ENCODE measurements around the gene DST.
"Not testable (repeated sequence)": the region's sequence is repeated elsewhere in the genome, so short reads cannot be mapped to it uniquely, and the experiment has no call there.

DST gene

GRCh38 chr6:56510984-56511531, 131.6 kb downstream of the DST start:
- no peak for FAIRE-seq

DNA sequence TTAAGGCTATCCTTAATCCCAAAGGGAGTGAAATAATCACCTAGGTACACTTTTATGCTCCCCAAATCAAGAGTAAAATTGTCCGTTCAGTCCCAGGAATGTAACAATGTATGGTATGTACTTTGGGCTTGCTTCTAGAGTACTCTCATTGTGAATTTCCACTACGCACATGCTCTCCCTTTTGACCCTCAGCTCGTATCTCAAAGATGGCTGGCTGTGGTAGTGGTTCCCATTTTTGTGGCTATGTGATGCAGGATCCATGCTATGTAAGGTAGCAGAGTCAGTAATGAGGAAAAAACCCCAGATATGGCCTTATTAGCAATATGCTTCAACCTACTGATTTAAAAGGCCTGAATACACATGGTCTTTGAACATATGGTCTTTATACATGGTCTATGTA, 133.7 kb downstream of the DST start:
- FAIRE-seq: no peak

DNA sequence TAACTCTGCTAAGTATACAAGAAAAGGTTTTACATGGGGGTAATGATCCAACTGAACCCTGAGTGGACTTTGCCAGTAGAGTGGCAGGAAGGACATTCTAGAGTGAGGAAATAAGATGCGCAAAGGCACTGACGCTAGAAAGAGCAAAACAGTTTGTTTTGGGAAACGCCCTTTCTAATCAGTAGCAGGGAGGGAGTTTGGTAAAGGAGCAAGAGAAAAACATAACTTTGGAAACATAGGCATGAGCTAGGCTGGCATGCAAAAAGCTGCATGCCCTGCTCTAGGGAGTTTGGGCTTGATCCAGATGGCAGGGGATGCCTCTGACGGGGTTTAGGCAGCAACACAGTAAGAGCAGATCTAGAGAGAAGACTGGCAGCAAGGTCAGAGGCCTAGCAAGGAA, 135.2 kb downstream of the DST start:
- FAIRE-seq: no peak

- FAIRE-seq: no peak
Measured at GRCh38 chr6:56505512-56506260, 137.0 kb downstream of the DST start.

DNA sequence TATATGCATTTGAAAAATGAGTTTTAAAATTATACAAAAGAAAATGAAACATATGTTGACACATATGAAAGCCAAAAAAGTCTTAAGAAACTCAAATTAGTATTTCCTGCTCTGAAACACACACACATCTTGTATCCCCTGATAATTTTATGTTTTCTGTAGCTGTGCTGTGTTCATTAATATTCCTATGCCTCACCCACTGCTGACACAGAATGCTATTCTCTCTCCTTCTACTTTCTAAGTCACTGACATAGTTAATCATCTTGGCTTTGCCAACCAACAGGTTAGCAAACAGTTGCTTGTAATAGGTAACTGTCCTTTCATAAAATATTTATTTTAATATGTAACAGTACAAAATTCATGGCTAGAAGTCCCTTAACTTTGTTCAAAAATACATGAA, 140.7 kb downstream of the DST start:
- no peak for FAIRE-seq

DNA sequence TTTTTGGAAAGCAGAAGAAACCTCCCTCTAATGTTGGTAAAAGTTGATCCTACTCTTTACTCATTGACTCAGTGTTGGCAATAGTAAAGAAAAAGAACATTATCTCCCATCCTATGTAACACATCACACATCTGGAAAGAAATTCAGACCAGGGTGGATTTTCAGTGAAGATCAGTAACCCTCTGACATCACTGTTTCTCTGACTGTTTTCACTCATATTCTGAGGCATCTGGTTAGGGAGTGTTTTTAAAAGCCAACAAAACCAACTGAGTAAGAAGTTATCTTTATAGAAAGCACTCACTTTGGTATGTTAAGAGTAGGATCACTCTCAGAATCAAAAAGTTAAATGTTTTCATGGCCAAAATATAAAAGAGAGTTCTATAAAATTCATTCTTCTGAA, 143.6 kb downstream of the DST start:
- FAIRE-seq: no peak

DNA sequence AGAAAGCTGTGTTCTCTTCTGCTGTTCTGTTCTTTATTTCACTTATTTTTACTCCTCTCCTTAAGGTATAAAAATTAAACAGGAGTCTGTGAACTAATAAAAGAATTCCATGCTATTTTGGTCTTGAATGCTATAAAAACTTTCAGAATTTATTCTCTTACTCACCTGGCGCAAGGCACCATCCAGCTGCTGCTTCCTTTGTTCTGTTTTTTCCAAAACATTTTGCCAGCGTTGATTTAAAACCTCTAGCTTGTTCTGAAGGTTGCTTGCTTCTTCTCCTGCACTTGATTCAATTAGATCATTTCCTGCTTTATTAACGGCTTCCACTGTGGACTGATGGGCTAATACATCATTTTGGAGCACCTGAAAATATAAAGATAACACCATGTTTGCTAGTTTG, 145.0 kb downstream of the DST start:
- no peak for FAIRE-seq

GRCh38 chr6:56497240-56497639, 145.4 kb downstream of the DST start:
- no peak for FAIRE-seq

DNA sequence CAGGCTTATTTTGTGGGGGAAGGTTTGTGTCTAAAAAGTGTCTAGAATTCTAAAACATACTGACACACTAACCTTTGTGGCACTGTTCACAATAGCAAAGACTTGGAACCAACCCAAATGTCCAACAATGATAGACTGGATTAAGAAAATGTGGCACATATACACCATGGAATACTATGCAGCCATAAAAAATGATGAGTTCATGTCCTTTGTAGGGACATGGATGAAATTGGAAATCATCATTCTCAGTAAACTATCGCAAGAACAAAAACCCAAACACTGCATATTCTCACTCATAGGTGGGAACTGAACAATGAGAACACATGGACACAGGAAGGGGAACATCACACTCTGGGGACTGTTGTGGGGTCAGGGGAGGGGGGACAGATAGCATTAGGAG, 146.0 kb downstream of the DST start:
- FAIRE-seq: not testable (repeated sequence)

GRCh38 chr6:56495654-56496053, 147.0 kb downstream of the DST start:
- FAIRE-seq: no peak

DNA sequence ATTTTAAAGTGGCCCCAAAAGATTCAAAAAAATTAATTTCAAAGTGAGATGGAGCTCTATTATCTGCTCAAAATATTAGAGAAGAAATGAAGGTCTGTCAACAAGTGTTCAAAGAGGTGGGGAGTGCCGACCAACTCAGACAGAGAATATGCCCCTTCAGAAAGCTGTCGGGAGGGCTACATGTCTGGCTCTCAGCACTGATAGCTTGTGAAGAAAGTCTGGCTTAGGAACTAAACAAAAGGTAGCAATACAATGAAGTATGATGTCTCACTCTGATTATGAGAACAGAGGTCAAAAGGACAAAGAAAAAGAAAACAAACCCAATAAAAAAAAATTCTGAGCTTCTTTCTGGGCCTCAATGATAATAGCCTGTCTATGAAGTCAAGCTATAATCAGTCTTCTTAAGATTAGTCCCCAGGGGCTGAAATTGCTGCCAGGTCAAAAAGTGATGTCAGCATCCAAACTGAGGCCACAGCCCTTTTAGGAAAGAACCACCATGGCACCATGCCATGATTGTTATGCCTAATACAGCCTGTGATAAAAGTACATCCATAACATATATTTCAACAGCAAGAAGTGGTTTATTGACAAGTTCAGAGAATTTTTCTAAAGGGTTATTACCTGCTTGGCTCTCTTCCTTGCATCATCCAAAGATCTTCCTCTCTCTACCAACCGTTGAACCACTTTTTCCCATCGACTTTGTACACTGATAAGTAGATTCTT, 150.9 kb downstream of the DST start:
- FAIRE-seq: no peak

- FAIRE-seq: no peak
Measured at GRCh38 chr6:56490993-56491392, 151.7 kb downstream of the DST start.

DNA sequence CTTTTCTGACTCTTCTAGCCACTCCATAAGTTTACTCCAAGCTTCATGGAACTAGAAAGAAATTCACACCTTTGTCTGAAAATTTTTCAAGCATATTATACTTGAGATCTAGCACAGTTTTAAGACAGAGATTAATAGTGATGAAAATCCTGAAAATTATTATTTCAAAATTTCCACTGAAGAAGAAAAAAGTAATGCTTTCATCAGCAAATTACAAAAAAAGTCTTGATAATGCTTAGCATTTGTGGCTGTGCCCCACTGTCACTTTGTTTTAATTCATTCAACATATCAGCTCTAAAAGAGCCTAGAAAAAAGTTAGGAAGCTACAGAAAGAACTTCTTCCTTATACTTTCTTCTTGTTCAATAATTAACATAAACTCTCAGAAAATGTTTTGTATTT, 153.1 kb downstream of the DST start:
- no peak for FAIRE-seq

DNA sequence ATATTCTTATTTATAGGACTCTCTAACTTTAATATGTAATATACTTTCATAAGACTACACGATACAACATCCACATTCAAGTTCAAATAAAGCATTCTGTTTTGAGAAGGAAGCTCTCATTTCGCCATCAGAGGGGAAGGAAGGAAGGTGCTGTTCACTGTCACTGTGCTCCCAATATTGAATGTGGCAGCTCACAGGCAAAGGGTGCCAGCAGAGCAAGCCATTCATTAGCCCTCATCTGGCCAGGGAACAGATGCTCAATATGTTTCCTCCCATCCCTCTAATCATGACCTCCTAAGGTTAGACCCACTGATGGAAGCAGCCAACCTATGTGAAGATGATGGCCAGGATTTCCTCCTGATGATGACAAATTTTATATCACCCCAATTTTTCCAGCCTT, 154.4 kb downstream of the DST start:
- FAIRE-seq: no peak

GRCh38 chr6:56486681-56487080, 156.0 kb downstream of the DST start:
- no peak for FAIRE-seq

DNA sequence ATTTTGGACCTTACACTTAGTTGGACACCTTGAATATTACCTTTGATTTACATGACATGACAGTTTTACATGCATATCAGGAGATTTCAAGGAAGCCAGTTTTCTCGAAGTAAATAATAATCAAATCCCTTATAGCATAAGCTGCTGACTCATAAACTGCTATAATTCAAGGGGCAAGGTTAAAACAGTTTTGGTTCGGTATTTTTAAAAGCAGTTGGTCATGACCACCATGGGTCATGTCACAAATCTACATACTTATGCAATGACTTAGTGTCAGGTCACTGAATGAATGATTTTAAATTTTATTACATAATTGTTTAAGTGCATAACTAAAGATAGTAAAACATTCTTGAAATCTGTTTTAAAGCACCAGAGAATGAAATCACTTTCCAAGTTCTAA, 158.0 kb downstream of the DST start:
- FAIRE-seq: no peak

GRCh38 chr6:56483929-56484328, 158.8 kb downstream of the DST start:
- no peak for FAIRE-seq

DNA sequence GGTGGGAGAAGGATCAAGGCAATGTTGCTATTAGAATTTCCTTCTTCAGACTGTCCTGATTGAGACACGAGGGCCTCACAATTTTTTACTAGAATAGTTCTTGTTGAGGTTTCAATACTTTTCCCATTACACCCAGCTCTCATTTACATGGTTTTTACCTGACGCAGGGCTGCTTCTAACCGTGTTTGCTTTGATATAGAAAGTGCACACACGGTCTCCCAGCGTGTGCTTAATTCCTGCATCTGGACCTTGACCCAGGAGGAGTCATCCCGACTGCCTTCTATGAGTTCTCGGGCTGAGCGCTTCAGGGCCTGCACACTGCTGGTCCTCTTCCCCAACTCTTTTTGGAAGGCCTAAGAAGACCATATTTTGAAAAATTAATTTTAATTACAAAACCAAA, 160.2 kb downstream of the DST start:
- FAIRE-seq: no peak

DNA sequence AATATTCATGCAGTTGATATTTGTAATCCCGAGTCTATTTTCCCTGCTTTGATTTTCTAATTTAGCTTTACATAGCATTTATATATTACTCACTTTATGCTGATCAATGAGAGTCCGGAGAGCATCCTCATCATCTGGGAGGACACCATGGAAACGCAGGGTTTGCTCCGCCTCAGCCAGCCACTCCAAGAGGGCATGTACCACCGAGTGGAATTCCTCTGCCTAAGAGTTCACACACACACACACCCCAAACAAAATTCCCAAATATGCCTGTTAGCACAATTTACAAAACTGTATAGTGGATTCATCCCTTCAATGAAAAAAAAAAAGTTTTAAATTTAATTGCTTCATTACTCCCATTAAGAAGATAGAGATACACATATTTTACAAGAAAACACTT, 160.7 kb downstream of the DST start:
- no peak for FAIRE-seq

- no peak for FAIRE-seq
Measured at GRCh38 chr6:56480654-56481337, 161.9 kb downstream of the DST start.

GRCh38 chr6:56480246-56480645, 162.4 kb downstream of the DST start:
- no peak for FAIRE-seq

- no peak for FAIRE-seq
Measured at GRCh38 chr6:56479381-56479780, 163.3 kb downstream of the DST start.

- no peak for FAIRE-seq
Measured at GRCh38 chr6:56478202-56478601, 164.5 kb downstream of the DST start.

GRCh38 chr6:56477241-56477640, 165.4 kb downstream of the DST start:
- FAIRE-seq: no peak
